WTC11 (cell line): ENCODE data around the gene RUNX1. TPM values are rescaled to one million over a fixed set of nuclear protein-coding genes. Genes with fewer than 3 reads are reported as not detected.

Experiments
- ATAC-seq: fragments of 200-7000 bp; cut with Tn5 transposase; 2 replicates; pipeline ENCODE4 v1.10.0; 2021; ENCODE audit warnings: mild to moderate bottlenecking, moderate library complexity
- CTCF ChIA-PET: fragments of 300-600 bp; sonication (Branson Sonifier 250); formaldehyde crosslinking; loops from one replicate; lab custom pipeline; 2021; ENCODE audit warnings: antibody characterized with exemption; lab: Charles Lee
- POLR2A ChIA-PET: fragments of 350-600 bp; sonication (Branson Sonifier 250); formaldehyde crosslinking; loops from one replicate; lab custom pipeline; 2021; ENCODE audit warnings: antibody characterized with exemption; lab: Charles Lee
- DNase-seq: peaks from one replicate; pipeline ENCODE4 v3.0.0; 2021; ENCODE audit warnings: low spot score
- H3K27ac Mint-ChIP-seq: 2 replicates; pipeline ENCODE4 v1.8.0; 2021; ENCODE audit warnings: mixed read lengths
- H3K27me3 Mint-ChIP-seq: 2 replicates; pipeline ENCODE4 v1.8.0; 2021; ENCODE audit warnings: low read depth, mild to moderate bottlenecking, moderate library complexity, mixed read lengths
- H3K36me3 Mint-ChIP-seq: 2 replicates; pipeline ENCODE4 v1.8.0; 2021; ENCODE audit warnings: mixed read lengths
- H3K4me1 Mint-ChIP-seq: 2 replicates; pipeline ENCODE4 v1.8.0; 2022; ENCODE audit warnings: mixed read lengths
- H3K4me3 Mint-ChIP-seq: 2 replicates; pipeline ENCODE4 v1.8.0; 2021; ENCODE audit warnings: mild to moderate bottlenecking, moderate library complexity, mixed read lengths
- H3K9me3 Mint-ChIP-seq: 2 replicates; pipeline ENCODE4 v1.8.0; 2021; ENCODE audit warnings: mixed read lengths
- ATF6 ChIP-seq: sonication (generic); formaldehyde crosslinking; IDR thresholded peaks from 2 replicates; pipeline ENCODE4 v1.8.1; 2023; ENCODE audit warnings: mild to moderate bottlenecking, missing genetic modification reagents
- CREM ChIP-seq: sonication (generic); formaldehyde crosslinking; IDR thresholded peaks from 2 replicates; pipeline ENCODE4 v1.8.1; 2022; ENCODE audit warnings: mild to moderate bottlenecking, missing genetic modification reagents, moderate library complexity
- ETV6 ChIP-seq: sonication (generic); formaldehyde crosslinking; IDR thresholded peaks from 2 replicates; pipeline ENCODE4 v1.8.1; 2022; ENCODE audit warnings: mild to moderate bottlenecking, missing genetic modification reagents
- FOXJ3 ChIP-seq: sonication (generic); formaldehyde crosslinking; IDR thresholded peaks from 2 replicates; pipeline ENCODE4 v1.9.0; 2021; ENCODE audit warnings: missing genetic modification reagents, mild to moderate bottlenecking, borderline replicate concordance
- FOXK1 ChIP-seq: sonication (generic); formaldehyde crosslinking; IDR thresholded peaks from 2 replicates; pipeline ENCODE4 v1.8.0; 2022; ENCODE audit warnings: mild to moderate bottlenecking, moderate library complexity, missing genetic modification reagents
- HMGA2 ChIP-seq: fragments of 250-450 bp; sonication (Bioruptor Pico); IDR thresholded peaks from 2 replicates; pipeline ENCODE4 v1.4.0; 2021; ENCODE audit warnings: mild to moderate bottlenecking, moderate library complexity
- JAZF1 ChIP-seq: fragments of 250-450 bp; sonication (Bioruptor Pico); IDR thresholded peaks from 2 replicates; pipeline ENCODE4 v1.9.0; 2021; ENCODE audit warnings: moderate library complexity, mild to moderate bottlenecking, inconsistent platforms
- NFYB ChIP-seq: sonication (generic); formaldehyde crosslinking; conservative IDR thresholded peaks from 2 replicates; pipeline ENCODE4 v1.8.0; 2022; ENCODE audit warnings: low read depth, missing genetic modification reagents
- NR1H2 ChIP-seq: sonication (generic); formaldehyde crosslinking; IDR thresholded peaks from 2 replicates; pipeline ENCODE4 v1.9.0; 2021; ENCODE audit warnings: mild to moderate bottlenecking, moderate library complexity, missing genetic modification reagents
- NR2C2 ChIP-seq: sonication (generic); formaldehyde crosslinking; IDR thresholded peaks from 2 replicates; pipeline ENCODE4 v1.8.0; 2022; ENCODE audit warnings: mild to moderate bottlenecking, missing genetic modification reagents
- PREB ChIP-seq: sonication (generic); formaldehyde crosslinking; IDR thresholded peaks from 2 replicates; pipeline ENCODE4 v1.8.1; 2022; ENCODE audit warnings: mild to moderate bottlenecking, missing genetic modification reagents, moderate library complexity, borderline replicate concordance
- RORB ChIP-seq: fragments of 250-450 bp; sonication (Bioruptor Pico); IDR thresholded peaks from 2 replicates; pipeline ENCODE4 v1.9.0; 2021; ENCODE audit warnings: mild to moderate bottlenecking
- STAT6 ChIP-seq: sonication (generic); formaldehyde crosslinking; conservative IDR thresholded peaks from 2 replicates; pipeline ENCODE4 v1.8.1; 2023; ENCODE audit warnings: mild to moderate bottlenecking, low read depth, missing genetic modification reagents, moderate library complexity
- TP53 ChIP-seq: sonication (generic); formaldehyde crosslinking; IDR thresholded peaks from 2 replicates; pipeline ENCODE4 v1.8.1; 2023; ENCODE audit warnings: mild to moderate bottlenecking, missing genetic modification reagents
- ZNF317 ChIP-seq: sonication (generic); formaldehyde crosslinking; IDR thresholded peaks from 2 replicates; pipeline ENCODE4 v1.8.1; 2023; ENCODE audit warnings: low read depth, mild to moderate bottlenecking, moderate library complexity, missing genetic modification reagents, borderline replicate concordance
- ZNF671 ChIP-seq: fragments of 250-450 bp; sonication (Bioruptor Pico); IDR thresholded peaks from 2 replicates; pipeline ENCODE4 v1.8.0; 2021; ENCODE audit warnings: mild to moderate bottlenecking
- total RNA-seq: library from RNA; stranded (reverse); gene quantifications from 3 replicates; pipeline ENCODE4 v1.2.3, GENCODE V29; 2021
- TF ChIP-seq, protein P1 (sequence below): fragments of 250-450 bp; sonication (Bioruptor Pico); IDR thresholded peaks from 2 replicates; pipeline ENCODE4 v1.9.0; 2021; ENCODE audit warnings: mild to moderate bottlenecking, borderline replicate concordance
- TF ChIP-seq, protein P2 (sequence below): fragments of 250-450 bp; sonication (Bioruptor Pico); IDR thresholded peaks from 2 replicates; pipeline ENCODE4 v1.8.0; 2021; ENCODE audit warnings: mild to moderate bottlenecking
- TF ChIP-seq, protein P3 (sequence below): sonication (generic); formaldehyde crosslinking; IDR thresholded peaks from 2 replicates; pipeline ENCODE4 v1.8.0; 2022; ENCODE audit warnings: missing genetic modification reagents

Gene RUNX1
- total RNA-seq, 1 experiment from 2014 or later = 2.2 TPM

DNA sequence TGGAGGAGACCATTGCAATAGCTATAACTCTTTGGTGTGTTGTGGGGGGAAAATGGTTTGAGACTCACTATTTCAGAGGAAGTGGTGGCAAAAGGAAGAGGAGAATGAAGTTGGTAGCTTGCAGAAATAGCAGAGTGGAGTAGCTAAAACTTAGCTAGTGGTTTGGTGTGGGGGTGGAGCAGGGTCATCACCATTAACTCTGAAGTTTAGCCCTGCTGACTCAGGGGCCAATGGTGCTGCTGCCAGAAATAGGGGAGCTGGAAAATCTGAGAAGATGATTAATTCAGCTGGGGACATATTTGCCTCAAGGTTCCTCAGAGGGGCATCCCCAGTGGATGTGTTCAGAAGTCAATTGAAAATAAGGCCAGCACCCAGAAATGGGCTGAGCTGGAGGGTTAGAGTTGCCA, 65.4 kb downstream of the RUNX1 start:
- Mint-ChIP-seq H3K4me1 (peaks cover 10% of the 10 kb centered on the region), H3K9me3 (no peaks in the 10 kb centered on the region), H3K4me3 (no peak overlapping the region), H3K27ac (no peak overlapping the region), H3K36me3 (no peaks in the 10 kb centered on the region), H3K27me3 (peaks cover 10% of the 10 kb centered on the region)
- ChIA-PET CTCF (interaction anchor here (1.5 kb wide), 1 partner anchor 30 kb away, joined by 4 read pairs; no protein-coding TSS in a partner anchor), POLR2A (no interaction called here)
- TF ChIP-seq ZNF317 (CRISPR knock-in tag) (no peak), RORB (CRISPR knock-in tag) (no peak), PREB (CRISPR knock-in tag) (no peak), STAT6 (CRISPR knock-in tag) (no peak), HMGA2 (no peak), FOXJ3 (CRISPR knock-in tag) (no peak), NFYB (CRISPR knock-in tag) (no peak), NR1H2 (CRISPR knock-in tag) (no peak), ZNF671 (CRISPR knock-in tag) (no peak), TP53 (no peak)
- TF ChIP-seq, protein P1, sequence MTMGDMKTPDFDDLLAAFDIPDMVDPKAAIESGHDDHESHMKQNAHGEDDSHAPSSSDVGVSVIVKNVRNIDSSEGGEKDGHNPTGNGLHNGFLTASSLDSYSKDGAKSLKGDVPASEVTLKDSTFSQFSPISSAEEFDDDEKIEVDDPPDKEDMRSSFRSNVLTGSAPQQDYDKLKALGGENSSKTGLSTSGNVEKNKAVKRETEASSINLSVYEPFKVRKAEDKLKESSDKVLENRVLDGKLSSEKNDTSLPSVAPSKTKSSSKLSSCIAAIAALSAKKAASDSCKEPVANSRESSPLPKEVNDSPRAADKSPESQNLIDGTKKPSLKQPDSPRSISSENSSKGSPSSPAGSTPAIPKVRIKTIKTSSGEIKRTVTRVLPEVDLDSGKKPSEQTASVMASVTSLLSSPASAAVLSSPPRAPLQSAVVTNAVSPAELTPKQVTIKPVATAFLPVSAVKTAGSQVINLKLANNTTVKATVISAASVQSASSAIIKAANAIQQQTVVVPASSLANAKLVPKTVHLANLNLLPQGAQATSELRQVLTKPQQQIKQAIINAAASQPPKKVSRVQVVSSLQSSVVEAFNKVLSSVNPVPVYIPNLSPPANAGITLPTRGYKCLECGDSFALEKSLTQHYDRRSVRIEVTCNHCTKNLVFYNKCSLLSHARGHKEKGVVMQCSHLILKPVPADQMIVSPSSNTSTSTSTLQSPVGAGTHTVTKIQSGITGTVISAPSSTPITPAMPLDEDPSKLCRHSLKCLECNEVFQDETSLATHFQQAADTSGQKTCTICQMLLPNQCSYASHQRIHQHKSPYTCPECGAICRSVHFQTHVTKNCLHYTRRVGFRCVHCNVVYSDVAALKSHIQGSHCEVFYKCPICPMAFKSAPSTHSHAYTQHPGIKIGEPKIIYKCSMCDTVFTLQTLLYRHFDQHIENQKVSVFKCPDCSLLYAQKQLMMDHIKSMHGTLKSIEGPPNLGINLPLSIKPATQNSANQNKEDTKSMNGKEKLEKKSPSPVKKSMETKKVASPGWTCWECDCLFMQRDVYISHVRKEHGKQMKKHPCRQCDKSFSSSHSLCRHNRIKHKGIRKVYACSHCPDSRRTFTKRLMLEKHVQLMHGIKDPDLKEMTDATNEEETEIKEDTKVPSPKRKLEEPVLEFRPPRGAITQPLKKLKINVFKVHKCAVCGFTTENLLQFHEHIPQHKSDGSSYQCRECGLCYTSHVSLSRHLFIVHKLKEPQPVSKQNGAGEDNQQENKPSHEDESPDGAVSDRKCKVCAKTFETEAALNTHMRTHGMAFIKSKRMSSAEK (CRISPR knock-in tag) = no peak
- DNase-seq = no peak
- no peak for ATAC-seq

GRCh38 chr21:34981791-34982190, 67.3 kb downstream of the RUNX1 start:
- no peaks in the 10 kb centered on the region for H3K36me3 Mint-ChIP-seq
- H3K4me3 Mint-ChIP-seq = no peak overlapping the region
- H3K27ac Mint-ChIP-seq = no peak overlapping the region
- CTCF ChIA-PET = no interaction called here
- ATAC-seq (no peak), DNase-seq (no peak)
- H3K27me3 Mint-ChIP-seq = peaks cover 2% of the 10 kb centered on the region; the same call in 1 of the 2 replicates
- H3K4me1 Mint-ChIP-seq = peaks cover 3% of the 10 kb centered on the region
- POLR2A ChIA-PET = no interaction called here
- H3K9me3 Mint-ChIP-seq = no peaks in the 10 kb centered on the region
- TF ChIP-seq, protein P2, sequence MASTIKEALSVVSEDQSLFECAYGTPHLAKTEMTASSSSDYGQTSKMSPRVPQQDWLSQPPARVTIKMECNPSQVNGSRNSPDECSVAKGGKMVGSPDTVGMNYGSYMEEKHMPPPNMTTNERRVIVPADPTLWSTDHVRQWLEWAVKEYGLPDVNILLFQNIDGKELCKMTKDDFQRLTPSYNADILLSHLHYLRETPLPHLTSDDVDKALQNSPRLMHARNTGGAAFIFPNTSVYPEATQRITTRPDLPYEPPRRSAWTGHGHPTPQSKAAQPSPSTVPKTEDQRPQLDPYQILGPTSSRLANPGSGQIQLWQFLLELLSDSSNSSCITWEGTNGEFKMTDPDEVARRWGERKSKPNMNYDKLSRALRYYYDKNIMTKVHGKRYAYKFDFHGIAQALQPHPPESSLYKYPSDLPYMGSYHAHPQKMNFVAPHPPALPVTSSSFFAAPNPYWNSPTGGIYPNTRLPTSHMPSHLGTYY (CRISPR knock-in tag) = no peak
- TF ChIP-seq FOXK1 (no peak), ETV6 (CRISPR knock-in tag) (no peak), JAZF1 (CRISPR knock-in tag) (no peak), NR2C2 (CRISPR knock-in tag) (no peak), ATF6 (CRISPR knock-in tag) (no peak), CREM (no peak)
- TF ChIP-seq, protein P3, sequence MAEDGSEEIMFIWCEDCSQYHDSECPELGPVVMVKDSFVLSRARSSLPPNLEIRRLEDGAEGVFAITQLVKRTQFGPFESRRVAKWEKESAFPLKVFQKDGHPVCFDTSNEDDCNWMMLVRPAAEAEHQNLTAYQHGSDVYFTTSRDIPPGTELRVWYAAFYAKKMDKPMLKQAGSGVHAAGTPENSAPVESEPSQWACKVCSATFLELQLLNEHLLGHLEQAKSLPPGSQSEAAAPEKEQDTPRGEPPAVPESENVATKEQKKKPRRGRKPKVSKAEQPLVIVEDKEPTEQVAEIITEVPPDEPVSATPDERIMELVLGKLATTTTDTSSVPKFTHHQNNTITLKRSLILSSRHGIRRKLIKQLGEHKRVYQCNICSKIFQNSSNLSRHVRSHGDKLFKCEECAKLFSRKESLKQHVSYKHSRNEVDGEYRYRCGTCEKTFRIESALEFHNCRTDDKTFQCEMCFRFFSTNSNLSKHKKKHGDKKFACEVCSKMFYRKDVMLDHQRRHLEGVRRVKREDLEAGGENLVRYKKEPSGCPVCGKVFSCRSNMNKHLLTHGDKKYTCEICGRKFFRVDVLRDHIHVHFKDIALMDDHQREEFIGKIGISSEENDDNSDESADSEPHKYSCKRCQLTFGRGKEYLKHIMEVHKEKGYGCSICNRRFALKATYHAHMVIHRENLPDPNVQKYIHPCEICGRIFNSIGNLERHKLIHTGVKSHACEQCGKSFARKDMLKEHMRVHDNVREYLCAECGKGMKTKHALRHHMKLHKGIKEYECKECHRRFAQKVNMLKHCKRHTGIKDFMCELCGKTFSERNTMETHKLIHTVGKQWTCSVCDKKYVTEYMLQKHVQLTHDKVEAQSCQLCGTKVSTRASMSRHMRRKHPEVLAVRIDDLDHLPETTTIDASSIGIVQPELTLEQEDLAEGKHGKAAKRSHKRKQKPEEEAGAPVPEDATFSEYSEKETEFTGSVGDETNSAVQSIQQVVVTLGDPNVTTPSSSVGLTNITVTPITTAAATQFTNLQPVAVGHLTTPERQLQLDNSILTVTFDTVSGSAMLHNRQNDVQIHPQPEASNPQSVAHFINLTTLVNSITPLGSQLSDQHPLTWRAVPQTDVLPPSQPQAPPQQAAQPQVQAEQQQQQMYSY (CRISPR knock-in tag) = no peak
- TF ChIP-seq, all 79 proteins: peak for 0
